H1 (cell line): ENCODE data around the gene RPA3. TPM values are rescaled to one million over a fixed set of nuclear protein-coding genes. Genes with fewer than 3 reads are reported as not detected.

Source experiments
- CTCF ChIA-PET: fragments of 300-600 bp; sonication (Branson Sonifier 250); formaldehyde crosslinking; loops from one replicate; lab custom pipeline; 2021; ENCODE audit not compliant: partially characterized antibody; lab: Charles Lee
- POLR2A ChIA-PET: fragments of 300-600 bp; sonication (Branson Sonifier 250); formaldehyde crosslinking; loops from one replicate; lab custom pipeline; 2021; ENCODE audit warnings: inconsistent platforms; ENCODE audit not compliant: partially characterized antibody; lab: Charles Lee
- DNase-seq, 2 experiments: peaks; one replicate each; pipeline versions ENCODE4 v3.0.0 to v3.0.0-alpha.2; 2010 to 2022; ENCODE audit warnings: low spot score in 2 of 2, low read depth in 1 of 2, mixed read lengths in 1 of 2
- FAIRE-seq: peaks from 2 replicates; lab custom pipeline; 2011; peaks lifted over from hg19 to GRCh38; lab: Jason Lieb, UNC
- H2AFZ ChIP-seq: 2 replicates; pipeline ENCODE4 v1.8.1; 2012; ENCODE audit warnings: low read length, inconsistent platforms
- H2AK5ac ChIP-seq: 2 replicates; pipeline ENCODE4 v1.6.1; 2013; ENCODE audit warnings: low read depth, low read length
- H2BK120ac ChIP-seq: replicated peaks from 2 replicates; pipeline ENCODE3; 2013; ENCODE audit warnings: low read depth, low read length, inconsistent platforms
- H2BK12ac ChIP-seq: 2 replicates; pipeline ENCODE4 v1.6.1; 2013; ENCODE audit warnings: low read depth, low read length
- H2BK15ac ChIP-seq: 2 replicates; pipeline ENCODE4 v1.6.1; 2013; ENCODE audit warnings: low read length
- H2BK20ac ChIP-seq: 2 replicates; pipeline ENCODE4 v1.6.1; 2013; ENCODE audit warnings: low read length
- H2BK5ac ChIP-seq: 2 replicates; pipeline ENCODE4 v1.6.1; 2013; ENCODE audit warnings: low read depth, low read length
- H3K14ac ChIP-seq: 2 replicates; pipeline ENCODE4 v1.6.1; 2013; ENCODE audit warnings: inconsistent platforms; ENCODE audit not compliant: insufficient read length
- H3K18ac ChIP-seq: 2 replicates; pipeline ENCODE4 v1.6.1; 2013; ENCODE audit warnings: low read length; ENCODE audit errors: extremely low read depth
- H3K23ac ChIP-seq: 2 replicates; pipeline ENCODE4 v1.6.1; 2013; ENCODE audit warnings: inconsistent platforms; ENCODE audit not compliant: insufficient read length
- H3K23me2 ChIP-seq: 2 replicates; pipeline ENCODE4 v1.6.1; 2013; ENCODE audit warnings: low read depth, low read length
- H3K27ac ChIP-seq: 2 replicates; pipeline ENCODE4 v1.6.1; 2011; ENCODE audit warnings: low read depth, low read length, inconsistent platforms
- H3K27me3 ChIP-seq, 4 experiments: replicated peaks in 1 of 4; 1 replicate in 1 of 4; 2 replicates in 3 of 4; pipeline versions ENCODE4 v1.6.1 to v1.8.1; 2011 to 2013; ENCODE audit warnings: low read length in 3 of 4, mild to moderate bottlenecking in 3 of 4, inconsistent platforms in 2 of 4, mixed read lengths in 2 of 4, moderate library complexity in 1 of 4; ENCODE audit not compliant: control insufficient read depth in 3 of 4, insufficient read depth in 3 of 4; ENCODE audit errors: extremely low read depth in 1 of 4
- H3K36me3 ChIP-seq, 4 experiments: 2 replicates each; pipeline versions ENCODE4 v1.6.1 to v1.8.1; 2011 to 2013; ENCODE audit warnings: mild to moderate bottlenecking in 4 of 4, low read length in 3 of 4, moderate library complexity in 2 of 4, control low read depth in 1 of 4, inconsistent platforms in 1 of 4; ENCODE audit not compliant: insufficient read depth in 4 of 4, control insufficient read depth in 2 of 4
- H3K4ac ChIP-seq: replicated peaks from 2 replicates; pipeline ENCODE3; 2013; ENCODE audit warnings: low read length, low read depth, mixed read lengths, inconsistent platforms; ENCODE audit not compliant: insufficient read length
- H3K4me1 ChIP-seq, 4 experiments: replicated peaks in 1 of 4; 1 replicate in 1 of 4; 2 replicates in 3 of 4; pipeline versions ENCODE4 v1.6.1 to v1.8.1; 2011 to 2013; ENCODE audit warnings: low read length in 3 of 4, inconsistent platforms in 2 of 4, mixed read lengths in 1 of 4; ENCODE audit not compliant: insufficient read depth in 4 of 4, control insufficient read depth in 3 of 4
- H3K4me2 ChIP-seq, 2 experiments: 2 replicates each; pipeline versions ENCODE4 v1.6.1 to v1.8.1; 2011 to 2013; ENCODE audit warnings: low read depth in 2 of 2, low read length in 2 of 2, control low read depth in 1 of 2, inconsistent platforms in 1 of 2, mild to moderate bottlenecking in 1 of 2; ENCODE audit not compliant: insufficient read depth in 1 of 2
- H3K4me3 ChIP-seq, 4 experiments: fragments of 200-600, 300-600 bp in 1 of 4; sonication (generic), shearing (Covaris generic), sonication (Bioruptor Twin) in 1 of 4; 2 replicates each; pipeline versions ENCODE4 v1.5.1 to v1.8.1; 2011 to 2016; ENCODE audit warnings: low read length in 4 of 4, low read depth in 3 of 4, control low read depth in 2 of 4, inconsistent platforms in 2 of 4, mild to moderate bottlenecking in 2 of 4, mixed read lengths in 1 of 4, moderate library complexity in 1 of 4; ENCODE audit not compliant: insufficient read depth in 2 of 4; ENCODE audit errors: extremely low read depth in 1 of 4
- H3K56ac ChIP-seq: replicated peaks from 2 replicates; pipeline ENCODE3; 2013; ENCODE audit warnings: low read depth, mild to moderate bottlenecking, mixed read lengths, low read length, inconsistent platforms; ENCODE audit not compliant: insufficient read length
- H3K79me1 ChIP-seq: 2 replicates; pipeline ENCODE4 v1.6.1; 2013; ENCODE audit warnings: low read depth, low read length, control low read depth
- H3K79me2 ChIP-seq, 2 experiments: 2 replicates each; pipeline versions ENCODE4 v1.6.1 to v1.8.1; 2012 to 2013; ENCODE audit warnings: low read length in 2 of 2, mild to moderate bottlenecking in 2 of 2, inconsistent platforms in 1 of 2; ENCODE audit not compliant: insufficient read depth in 2 of 2, control insufficient read depth in 1 of 2
- H3K9ac ChIP-seq, 4 experiments: replicated peaks in 1 of 4; 1 replicate in 1 of 4; 2 replicates in 3 of 4; pipeline versions ENCODE4 v1.6.1 to v1.8.1; 2011 to 2013; ENCODE audit warnings: low read depth in 3 of 4, low read length in 3 of 4, control low read depth in 2 of 4, mild to moderate bottlenecking in 2 of 4, moderate library complexity in 2 of 4, inconsistent platforms in 1 of 4; ENCODE audit errors: extremely low read depth in 1 of 4
- H3K9me3 ChIP-seq, 2 experiments: 2 replicates each; pipeline versions ENCODE4 v1.6.1 to v1.8.1; 2012 to 2013; ENCODE audit warnings: mild to moderate bottlenecking in 2 of 2, moderate library complexity in 2 of 2, control low read depth in 1 of 2, inconsistent platforms in 1 of 2, low read depth in 1 of 2, low read length in 1 of 2, mixed read lengths in 1 of 2; ENCODE audit not compliant: insufficient read depth in 2 of 2
- H4K20me1 ChIP-seq, 2 experiments: replicated peaks in 1 of 2; 2 replicates each; pipeline versions ENCODE3 to v1.8.1; 2011 to 2013; ENCODE audit warnings: inconsistent platforms in 2 of 2, low read length in 2 of 2, mild to moderate bottlenecking in 1 of 2; ENCODE audit not compliant: insufficient read depth in 2 of 2, control insufficient read depth in 1 of 2
- H4K5ac ChIP-seq: 2 replicates; pipeline ENCODE4 v1.6.1; 2013; ENCODE audit warnings: low read length, low read depth, mixed read lengths, inconsistent platforms; ENCODE audit not compliant: insufficient read length
- H4K8ac ChIP-seq: 2 replicates; pipeline ENCODE4 v1.8.0; 2013; ENCODE audit warnings: mild to moderate bottlenecking, moderate library complexity, low read length, inconsistent platforms; ENCODE audit not compliant: insufficient read depth; ENCODE audit errors: extremely low read depth
- H4K91ac ChIP-seq: replicated peaks from 2 replicates; pipeline ENCODE3; 2013; ENCODE audit warnings: low read length, mixed read lengths, inconsistent platforms; ENCODE audit not compliant: insufficient read length
- CTCF ChIP-seq, 3 experiments: IDR thresholded peaks; 1 replicate in 2 of 3; 2 replicates in 1 of 3; pipeline versions ENCODE4 v1.5.1 to v1.6.1; 2011; ENCODE audit warnings: low read length in 3 of 3, mild to moderate bottlenecking in 3 of 3, inconsistent platforms in 2 of 3, low read depth in 1 of 3, moderate library complexity in 1 of 3; ENCODE audit not compliant: insufficient read depth in 1 of 3; ENCODE audit errors: control extremely low read depth in 1 of 3
- POLR2AphosphoS5 ChIP-seq: IDR thresholded peaks from 2 replicates; pipeline ENCODE4 v1.6.1; 2011; ENCODE audit warnings: low read depth, low read length
- RNF2 ChIP-seq: fragments of 200-900, 300-1000 bp; sonication (generic); IDR thresholded peaks from 2 replicates; pipeline ENCODE4 v1.7.1; 2016; ENCODE audit warnings: borderline replicate concordance, low read depth, mild to moderate bottlenecking, antibody characterized with exemption, low read length; ENCODE audit not compliant: poor library complexity, severe bottlenecking; ENCODE audit errors: missing control alignments
- SIX5 ChIP-seq: IDR thresholded peaks from 2 replicates; pipeline ENCODE4 v1.6.1; 2011; ENCODE audit warnings: mild to moderate bottlenecking, low read depth, low read length
- YY1 ChIP-seq: IDR thresholded peaks from 2 replicates; pipeline ENCODE4 v1.6.1; 2011; ENCODE audit warnings: low read depth, mild to moderate bottlenecking, low read length
- WGBS, 2 experiments: shearing (Covaris generic) in 1 of 2; methylation state at CpG; one replicate each; pipeline versions ENCODE4 v1.1.6 to v1.1.7; 2013 to 2015; ENCODE audit warnings: low lambda C conversion rate in 2 of 2, mixed read lengths in 2 of 2, inconsistent platforms in 1 of 2, low coverage in 1 of 2, missing lambda C conversion rate in 1 of 2; ENCODE audit not compliant: insufficient replicate concordance in 2 of 2, insufficient coverage in 1 of 2, insufficient read length in 1 of 2; ENCODE audit errors: extremely low coverage in 1 of 2, missing lambda C conversion rate in 1 of 2; 5-methylcytosine and 5-hydroxymethylcytosine counted together
- polyA plus RNA-seq, 7 experiments: library from polyadenylated mRNA; depleted of rRNA in 3 of 7; stranded (reverse) in 5 of 7; unstranded in 2 of 7; fragments of >200 nt in 5 of 7; fragments of 200-250 nt in 2 of 7; gene quantifications; 1 replicate in 5 of 7; 2 replicates in 1 of 7; 4 replicates in 1 of 7; pipeline versions ENCODE4 v1.2.1 to v1.2.3, GENCODE V29; 2011 to 2013; ENCODE audit warnings: missing spikeins in 2 of 7, mixed read lengths in 2 of 7
- total RNA-seq: library from RNA; stranded (reverse); fragmentation: NEBNext Ultra II Directional; extraction: Animal tissue kit (Norgen Biotek cat#: 25700); gene quantifications from 2 replicates; pipeline ENCODE4 v1.2.1, GENCODE V29; 2021

Gene RPA3
- total and polyA plus RNA-seq, 2 of the 8 experiments (the other 6 are each of a cell fraction or from before 2014, with no cell fraction given): 60.2 to 105 TPM

GRCh38 chr7:7702826-7703225 is 15.6 kb downstream of the RPA3 start:
- POLR2A ChIA-PET: no interaction called here
- TF ChIP-seq POLR2AphosphoS5 (no peak), RNF2 (no peak), YY1 (no peak), SIX5 (no peak), CTCF (IDR thresholded peaks at IDR 0.05; ENCODE audit: control extremely low read depth in 1 of 3, insufficient read depth in 1 of 3, low read depth in 1 of 3, low read length in 3 of 3) (no peak)
- H2BK120ac ChIP-seq: no peak overlapping the region
- no peak overlapping the region for H3K56ac ChIP-seq
- H3K36me3 ChIP-seq: no peaks in the 10 kb centered on the region
- H2BK12ac ChIP-seq: no peak overlapping the region
- no peaks in the 10 kb centered on the region for H3K27me3 ChIP-seq
- H4K8ac ChIP-seq: no peak overlapping the region
- no peak overlapping the region for H3K23ac ChIP-seq
- H3K79me1 ChIP-seq: no peaks in the 10 kb centered on the region
- H3K23me2 ChIP-seq: no peaks in the 10 kb centered on the region
- DNase-seq (no peak), FAIRE-seq (no peak)
- H3K18ac ChIP-seq: no peak overlapping the region
- CTCF ChIA-PET: no interaction called here
- H4K20me1 ChIP-seq: no peaks in the 10 kb centered on the region
- no peak overlapping the region for H4K5ac ChIP-seq
- no peak overlapping the region for H2BK15ac ChIP-seq
- no peak overlapping the region for H2AK5ac ChIP-seq
- H3K14ac ChIP-seq: no peak overlapping the region
- no peak overlapping the region for H3K4me2 ChIP-seq
- H3K9ac ChIP-seq: no peak overlapping the region; a peak in 1 of 7 replicates
- H4K91ac ChIP-seq: no peak overlapping the region
- 91% methylated on average over 4 of the region's 4 CpGs; no CpG with 5 or more reads in 1 of the 2 experiments for WGBS, 2 experiments
- no peak overlapping the region for H3K4ac ChIP-seq
- H3K79me2 ChIP-seq: no peaks in the 10 kb centered on the region
- H2BK20ac ChIP-seq: no peak overlapping the region
- no peak overlapping the region for H3K27ac ChIP-seq
- H3K4me1 ChIP-seq: peaks cover 0 to 6% (median under 1%) of the 10 kb centered on the region in 4 experiments; a peak in 3 of 7 replicates
- H2BK5ac ChIP-seq: no peak overlapping the region
- no peak overlapping the region for H2AFZ ChIP-seq
- no peaks in the 10 kb centered on the region for H3K9me3 ChIP-seq
- no peak overlapping the region for H3K4me3 ChIP-seq
